ENCODE data around the gene ARHGEF26.

Gene ARHGEF26

DNA sequence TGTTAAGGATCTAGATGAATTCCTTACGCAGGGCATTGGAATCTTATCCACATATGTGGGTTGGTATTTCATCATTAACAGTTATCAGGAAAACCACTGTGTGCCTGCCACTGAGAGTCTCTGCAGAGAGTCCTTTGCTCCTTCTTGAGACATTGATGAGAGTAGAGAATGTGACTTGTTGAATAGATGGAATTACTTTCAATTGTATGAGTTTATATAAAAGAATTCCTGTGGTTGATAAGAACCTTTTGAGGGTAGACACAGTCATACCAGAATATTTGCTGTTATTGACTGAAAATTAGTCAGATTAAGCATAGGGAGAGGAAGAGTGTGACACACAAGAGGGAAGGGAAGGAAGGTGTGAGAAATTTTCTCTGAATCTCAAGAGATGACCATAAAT lies 30.8 kb downstream of the ARHGEF26 start:
- Histone ChIP-seq H3K27me3 (ENCODE audit: insufficient read depth, poor library complexity, severe bottlenecking) (no peaks in the 10 kb centered on the region), H3K4me3 (ENCODE audit: severe bottlenecking) (no peak overlapping the region), H3K27ac (ENCODE audit: poor library complexity, severe bottlenecking) (no peak overlapping the region), H3K4me1 (ENCODE audit: insufficient read depth, poor library complexity, severe bottlenecking) (peaks cover 3% of the 10 kb centered on the region), H3K9me3 (ENCODE audit: severe bottlenecking) (no peaks in the 10 kb centered on the region), H3K36me3 (ENCODE audit: low read depth) (no peaks in the 10 kb centered on the region)
- DNase-seq (ENCODE audit: low spot score) (no peak), ATAC-seq (ENCODE audit: low read depth) (peak; percentile 73)
- TF ChIP-seq, protein P1, sequence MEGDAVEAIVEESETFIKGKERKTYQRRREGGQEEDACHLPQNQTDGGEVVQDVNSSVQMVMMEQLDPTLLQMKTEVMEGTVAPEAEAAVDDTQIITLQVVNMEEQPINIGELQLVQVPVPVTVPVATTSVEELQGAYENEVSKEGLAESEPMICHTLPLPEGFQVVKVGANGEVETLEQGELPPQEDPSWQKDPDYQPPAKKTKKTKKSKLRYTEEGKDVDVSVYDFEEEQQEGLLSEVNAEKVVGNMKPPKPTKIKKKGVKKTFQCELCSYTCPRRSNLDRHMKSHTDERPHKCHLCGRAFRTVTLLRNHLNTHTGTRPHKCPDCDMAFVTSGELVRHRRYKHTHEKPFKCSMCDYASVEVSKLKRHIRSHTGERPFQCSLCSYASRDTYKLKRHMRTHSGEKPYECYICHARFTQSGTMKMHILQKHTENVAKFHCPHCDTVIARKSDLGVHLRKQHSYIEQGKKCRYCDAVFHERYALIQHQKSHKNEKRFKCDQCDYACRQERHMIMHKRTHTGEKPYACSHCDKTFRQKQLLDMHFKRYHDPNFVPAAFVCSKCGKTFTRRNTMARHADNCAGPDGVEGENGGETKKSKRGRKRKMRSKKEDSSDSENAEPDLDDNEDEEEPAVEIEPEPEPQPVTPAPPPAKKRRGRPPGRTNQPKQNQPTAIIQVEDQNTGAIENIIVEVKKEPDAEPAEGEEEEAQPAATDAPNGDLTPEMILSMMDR (IDR thresholded peaks at IDR 0.05; ENCODE audit: poor library complexity, severe bottlenecking): no peak

DNA sequence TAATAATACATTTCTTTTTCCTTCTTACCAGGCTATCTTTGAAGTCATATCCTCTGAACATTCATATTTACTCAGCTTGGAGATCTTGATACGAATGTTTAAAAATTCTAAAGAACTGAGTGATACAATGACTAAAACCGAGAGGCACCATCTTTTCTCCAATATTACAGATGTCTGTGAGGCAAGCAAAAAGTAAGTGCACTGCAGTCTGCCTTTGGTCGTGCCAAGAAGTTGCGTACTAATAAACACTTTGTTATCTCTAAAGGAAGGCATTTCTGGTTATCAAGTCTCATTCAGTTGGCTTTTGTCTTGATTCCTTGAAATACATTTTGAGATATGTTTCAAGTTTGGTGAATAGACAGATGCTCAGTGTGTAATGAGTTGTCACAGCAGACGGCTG lies 31.6 kb downstream of the ARHGEF26 start:
- Histone ChIP-seq H3K4me3 (ENCODE audit: severe bottlenecking) (no peak overlapping the region), H3K27ac (ENCODE audit: poor library complexity, severe bottlenecking) (no peak overlapping the region), H3K36me3 (ENCODE audit: low read depth) (no peaks in the 10 kb centered on the region), H3K9me3 (ENCODE audit: severe bottlenecking) (no peaks in the 10 kb centered on the region), H3K27me3 (ENCODE audit: insufficient read depth, poor library complexity, severe bottlenecking) (no peaks in the 10 kb centered on the region), H3K4me1 (ENCODE audit: insufficient read depth, poor library complexity, severe bottlenecking) (peaks cover 3% of the 10 kb centered on the region)
- DNase-seq (ENCODE audit: low spot score) (no peak), ATAC-seq (ENCODE audit: low read depth) (no peak)
- TF ChIP-seq, protein P1 (IDR thresholded peaks at IDR 0.05; ENCODE audit: poor library complexity, severe bottlenecking): no peak

DNA sequence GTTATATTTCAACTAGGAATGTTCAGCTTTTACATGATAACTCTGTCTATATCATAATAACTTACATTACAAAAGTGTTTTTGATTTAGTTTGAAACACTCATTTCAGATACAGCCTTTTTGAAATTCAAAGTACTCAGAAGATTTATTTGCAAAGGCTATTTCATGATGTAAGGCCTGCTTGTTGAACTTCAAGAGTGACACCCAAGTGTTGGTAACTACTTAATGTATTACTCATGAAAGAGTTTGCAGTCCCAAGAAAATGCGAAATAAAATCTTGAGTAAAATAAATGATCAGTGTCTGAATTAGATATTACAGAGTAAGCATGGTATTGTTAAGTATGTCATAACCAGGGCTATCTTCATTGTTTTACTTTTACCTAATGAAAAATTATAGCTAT lies 35.3 kb downstream of the ARHGEF26 start:
- ATAC-seq (ENCODE audit: low read depth) (no peak), DNase-seq (ENCODE audit: low spot score) (no peak)
- Histone ChIP-seq H3K27ac (ENCODE audit: poor library complexity, severe bottlenecking) (no peak overlapping the region), H3K4me3 (ENCODE audit: severe bottlenecking) (no peak overlapping the region), H3K9me3 (ENCODE audit: severe bottlenecking) (no peaks in the 10 kb centered on the region), H3K27me3 (ENCODE audit: insufficient read depth, poor library complexity, severe bottlenecking) (no peaks in the 10 kb centered on the region), H3K36me3 (ENCODE audit: low read depth) (no peaks in the 10 kb centered on the region), H3K4me1 (ENCODE audit: insufficient read depth, poor library complexity, severe bottlenecking) (peaks cover 3% of the 10 kb centered on the region)
- TF ChIP-seq, protein P1 (IDR thresholded peaks at IDR 0.05; ENCODE audit: poor library complexity, severe bottlenecking): no peak

DNA sequence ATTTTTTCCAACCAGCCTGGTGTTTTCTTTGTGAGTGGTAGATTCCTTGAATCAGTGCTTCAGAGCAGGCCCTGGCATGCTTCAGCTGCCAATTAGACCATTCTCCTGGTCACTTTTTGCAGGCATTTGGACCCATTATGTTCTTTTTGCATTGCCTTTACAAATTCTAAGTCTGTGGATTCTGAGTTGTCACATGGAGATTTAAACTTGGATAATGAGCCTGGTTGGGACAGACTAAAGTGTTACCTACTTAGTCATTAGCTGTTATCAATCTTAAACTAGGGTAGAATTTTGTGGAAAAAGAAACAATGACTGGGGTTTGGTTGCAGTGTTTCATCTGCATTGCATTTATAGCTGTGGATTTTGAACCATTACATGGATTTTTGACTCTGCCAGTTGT lies 40.6 kb downstream of the ARHGEF26 start:
- TF ChIP-seq, protein P1 (IDR thresholded peaks at IDR 0.05; ENCODE audit: poor library complexity, severe bottlenecking): no peak
- no peaks in the 10 kb centered on the region for H3K9me3 ChIP-seq (ENCODE audit: severe bottlenecking)
- no peaks in the 10 kb centered on the region for H3K4me1 ChIP-seq (ENCODE audit: insufficient read depth, poor library complexity, severe bottlenecking)
- DNase-seq (ENCODE audit: low spot score): no peak
- ATAC-seq (ENCODE audit: low read depth): 0 out of 3 replicates have a peak, but pooled peaks have one; percentile 21
- no peaks in the 10 kb centered on the region for H3K27me3 ChIP-seq (ENCODE audit: insufficient read depth, poor library complexity, severe bottlenecking)
- H3K36me3 ChIP-seq (ENCODE audit: low read depth): no peaks in the 10 kb centered on the region
- no peak overlapping the region for H3K4me3 ChIP-seq (ENCODE audit: severe bottlenecking)
- H3K27ac ChIP-seq (ENCODE audit: poor library complexity, severe bottlenecking): no peak overlapping the region

DNA sequence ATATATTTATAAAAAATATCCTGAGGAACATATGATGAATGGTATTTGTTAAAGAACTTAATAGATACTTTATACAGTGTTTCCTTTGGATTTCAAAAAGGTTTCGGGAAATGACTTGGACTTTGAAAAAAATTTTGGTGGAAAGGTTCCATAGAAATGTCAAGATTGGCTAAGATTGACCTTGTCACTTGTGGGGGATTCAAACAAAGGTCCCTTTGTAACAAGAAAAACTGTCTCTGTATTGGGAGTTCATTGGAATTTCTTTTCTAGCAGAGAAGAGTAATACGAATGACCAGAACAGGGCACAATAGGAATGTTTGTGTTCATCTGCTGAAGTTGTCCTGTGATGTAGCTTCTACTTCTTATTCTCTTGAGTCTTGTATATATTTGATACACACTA lies 43.2 kb downstream of the ARHGEF26 start:
- TF ChIP-seq, protein P1 (IDR thresholded peaks at IDR 0.05; ENCODE audit: poor library complexity, severe bottlenecking): no peak
- Histone ChIP-seq H3K27ac (ENCODE audit: poor library complexity, severe bottlenecking) (no peak overlapping the region), H3K4me1 (ENCODE audit: insufficient read depth, poor library complexity, severe bottlenecking) (no peaks in the 10 kb centered on the region), H3K4me3 (ENCODE audit: severe bottlenecking) (no peak overlapping the region), H3K9me3 (ENCODE audit: severe bottlenecking) (no peaks in the 10 kb centered on the region), H3K27me3 (ENCODE audit: insufficient read depth, poor library complexity, severe bottlenecking) (no peaks in the 10 kb centered on the region), H3K36me3 (ENCODE audit: low read depth) (no peaks in the 10 kb centered on the region)
- DNase-seq (ENCODE audit: low spot score) (no peak), ATAC-seq (ENCODE audit: low read depth) (no peak)
